GM21360 (cell line): Measurements from ENCODE around the gene CNKSR3.

Experiments used
- ATAC-seq: cut with Tn5 transposase; IDR thresholded peaks from one replicate; pipeline ENCODE4 v1.9.1; 2021; ENCODE audit warnings: mild to moderate bottlenecking, moderate library complexity; ENCODE audit not compliant: unreplicated experiment

CNKSR3 gene

GRCh38 chr6:154458565-154459470 lies 51.7 kb downstream of the CNKSR3 start:
- ATAC-seq = no peak

- ATAC-seq = no peak
Observed at GRCh38 chr6:154457881-154458284, 52.6 kb downstream of the CNKSR3 start.

- no peak for ATAC-seq
Observed at GRCh38 chr6:154457046-154457713, 53.3 kb downstream of the CNKSR3 start.

GRCh38 chr6:154453329-154453728 lies 57.2 kb downstream of the CNKSR3 start:
- ATAC-seq = no peak

GRCh38 chr6:154450498-154450897 lies 60.0 kb downstream of the CNKSR3 start:
- ATAC-seq = no peak

GRCh38 chr6:154448448-154449096 lies 61.9 kb downstream of the CNKSR3 start:
- no peak for ATAC-seq

- no peak for ATAC-seq
Observed at GRCh38 chr6:154447954-154448353, 62.5 kb downstream of the CNKSR3 start.

- ATAC-seq = no peak
Observed at GRCh38 chr6:154446984-154447383, 63.5 kb downstream of the CNKSR3 start.

GRCh38 chr6:154445417-154445816 lies 65.1 kb downstream of the CNKSR3 start:
- no peak for ATAC-seq

- ATAC-seq = no peak
Observed at GRCh38 chr6:154441995-154442310, 68.5 kb downstream of the CNKSR3 start.

GRCh38 chr6:154440422-154441043 lies 70.0 kb downstream of the CNKSR3 start:
- no peak for ATAC-seq

- ATAC-seq = no peak
Observed at GRCh38 chr6:154440022-154440421, 70.5 kb downstream of the CNKSR3 start.

GRCh38 chr6:154438882-154439415 lies 71.5 kb downstream of the CNKSR3 start:
- no peak for ATAC-seq

GRCh38 chr6:154435400-154435945 lies 75.0 kb downstream of the CNKSR3 start:
- no peak for ATAC-seq

- ATAC-seq = no peak
Observed at GRCh38 chr6:154434662-154435061, 75.8 kb downstream of the CNKSR3 start.

- no peak for ATAC-seq
Observed at GRCh38 chr6:154433477-154434241, 76.8 kb downstream of the CNKSR3 start.

GRCh38 chr6:154432533-154433476 lies 77.7 kb downstream of the CNKSR3 start:
- no peak for ATAC-seq

- no peak for ATAC-seq
Observed at GRCh38 chr6:154430481-154430919, 80.0 kb downstream of the CNKSR3 start.

GRCh38 chr6:154429711-154430110 lies 80.8 kb downstream of the CNKSR3 start:
- ATAC-seq = no peak
